GM19395 (cell line): ENCODE data around the gene ANAPC1.
"Not testable (repeated sequence)": the region's sequence is repeated elsewhere in the genome, so short reads cannot be mapped to it uniquely, and the experiment has no call there.

ENCODE experiments used
- ATAC-seq: cut with Tn5 transposase; IDR thresholded peaks from one replicate; pipeline ENCODE4 v1.9.1; 2021; ENCODE audit warnings: mild to moderate bottlenecking, moderate library complexity; ENCODE audit not compliant: unreplicated experiment

The ANAPC1 gene

GRCh38 chr2:111735838-111736721 is 147.9 kb downstream of the ANAPC1 start:
- not testable (repeated sequence) for ATAC-seq

- ATAC-seq = not testable (repeated sequence)
These were observed 148.6 kb downstream of the ANAPC1 start for GRCh38 chr2:111735420-111735819.

- not testable (repeated sequence) for ATAC-seq
These were observed 154.1 kb downstream of the ANAPC1 start for GRCh38 chr2:111729812-111730458.

DNA sequence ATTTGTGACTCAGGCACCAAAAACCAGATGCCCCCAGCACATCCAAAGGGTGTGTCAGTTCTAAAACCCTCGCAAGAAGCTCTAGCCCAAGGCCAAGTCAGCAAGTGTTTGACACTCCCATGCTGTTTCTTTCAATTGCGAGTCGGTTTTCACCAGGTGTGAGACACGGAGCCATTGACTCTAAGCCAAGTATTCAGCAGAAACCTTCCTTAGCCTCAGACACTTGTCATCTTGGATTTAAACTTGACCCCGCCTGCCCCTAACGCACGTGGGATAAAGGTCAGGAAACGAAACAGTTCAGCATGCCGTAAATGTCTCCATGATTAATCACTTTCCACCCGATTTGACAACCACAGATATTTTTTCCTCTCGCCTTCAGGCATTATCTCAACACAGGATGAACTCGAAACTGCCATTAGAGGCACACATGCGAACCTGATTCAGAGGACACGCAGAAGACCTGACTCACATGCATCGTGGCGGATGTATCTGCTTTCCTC is 156.3 kb downstream of the ANAPC1 start:
- not testable (repeated sequence) for ATAC-seq

DNA sequence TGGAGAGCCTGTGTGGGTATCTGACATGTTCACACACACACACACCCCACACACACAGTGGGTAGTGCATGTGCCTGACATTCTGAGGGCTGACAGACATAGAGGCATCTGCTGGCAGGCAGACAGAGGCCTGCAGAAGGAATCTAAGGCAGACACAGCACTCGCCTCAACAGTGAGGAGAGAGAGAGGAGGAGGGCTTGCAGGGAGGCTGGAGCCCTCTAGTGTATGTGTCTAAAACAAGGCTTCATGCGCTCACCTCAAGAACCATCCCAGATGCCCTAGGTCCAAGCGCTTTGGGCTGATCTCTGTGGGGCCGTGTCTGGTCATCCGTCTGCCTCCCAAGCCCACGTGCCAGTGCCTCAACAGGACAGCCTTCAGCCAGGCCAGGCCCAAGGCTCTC is 158.3 kb downstream of the ANAPC1 start:
- not testable (repeated sequence) for ATAC-seq

GRCh38 chr2:111719610-111720009 is 164.4 kb downstream of the ANAPC1 start:
- not testable (repeated sequence) for ATAC-seq
